Small intestine (tissue), 16 donors: ENCODE results near the gene NEUROD6. TPM values are rescaled to one million over a fixed set of nuclear protein-coding genes. Genes with fewer than 3 reads are reported as not detected.
A peak's percentile ranks its signal among the peaks of the same experiment; 100 is the strongest.

ENCODE experiments used
- DNase-seq, 2 donors: peaks; one replicate each; pipeline versions ENCODE4 v3.0.0 to v3.0.0-alpha.2; 2013
- FAIRE-seq: peaks from 2 replicates; lab custom pipeline; 2012; peaks lifted over from hg19 to GRCh38; lab: Jason Lieb, UNC
- H3K27ac ChIP-seq, 3 donors: one replicate each; pipeline ENCODE4 v1.5.1; 2013; ENCODE audit warnings: low read length in 2 of 3, mild to moderate bottlenecking in 2 of 3, control low read depth in 1 of 3, inconsistent platforms in 1 of 3, low read depth in 1 of 3, moderate library complexity in 1 of 3
- H3K27me3 ChIP-seq, 3 donors: one replicate each; pipeline ENCODE4 v1.6.1; 2013; ENCODE audit warnings: low read length in 3 of 3, inconsistent platforms in 1 of 3; ENCODE audit not compliant: control insufficient read depth in 3 of 3, insufficient read depth in 3 of 3
- H3K36me3 ChIP-seq, 3 donors: one replicate each; pipeline ENCODE4 v1.6.1; 2013; ENCODE audit warnings: low read length in 3 of 3, inconsistent platforms in 1 of 3, low read depth in 1 of 3, mild to moderate bottlenecking in 1 of 3, moderate library complexity in 1 of 3; ENCODE audit not compliant: control insufficient read depth in 3 of 3, insufficient read depth in 2 of 3
- H3K4me1 ChIP-seq, 3 donors: one replicate each; pipeline ENCODE4 v1.6.1; 2013; ENCODE audit warnings: low read length in 2 of 3, inconsistent platforms in 1 of 3, low read depth in 1 of 3, mild to moderate bottlenecking in 1 of 3, moderate library complexity in 1 of 3; ENCODE audit not compliant: control insufficient read depth in 3 of 3, insufficient read depth in 2 of 3
- H3K4me3 ChIP-seq, 3 donors: one replicate each; pipeline ENCODE4 v1.5.1; 2013; ENCODE audit warnings: low read length in 3 of 3, control low read depth in 1 of 3, inconsistent platforms in 1 of 3, low read depth in 1 of 3, mild to moderate bottlenecking in 1 of 3, moderate library complexity in 1 of 3
- H3K9me3 ChIP-seq, 2 donors: one replicate each; pipeline ENCODE4 v1.6.1; 2013; ENCODE audit warnings: low read depth in 1 of 2, low read length in 1 of 2; ENCODE audit not compliant: control insufficient read depth in 2 of 2, insufficient read depth in 1 of 2
- WGBS, 3 donors: extraction: QIAGEN DNeasy Blood & Tissue Kit; methylation state at CpG; one replicate each; pipeline ENCODE4 v1.1.7; 2013; 5-methylcytosine and 5-hydroxymethylcytosine counted together
- long read RNA-seq, 10 donors: transcript quantifications; one replicate each; lab custom pipeline, GENCODE V29; 2026
- polyA plus RNA-seq, 4 donors: library from polyadenylated mRNA; stranded (reverse) in 3 of 4; unstranded in 1 of 4; fragments of 200-250 nt in 3 of 4; fragments of 120-200 nt in 1 of 4; gene quantifications; one replicate each; pipeline versions ENCODE4 v1.2.1 to v1.2.3, GENCODE V29; 2013
- donor health status: healthy with polysubstance abuse.
- donor health status: control.
- donor health status: control.
- donor health status: Bipolar disorder and iron deficiency.
- donor health status: healthy.

Gene NEUROD6
- polyA plus RNA-seq = under 1 TPM in 2 of 4 donors, not detected in 2; 0.34 to 0.54 TPM
- long read RNA-seq, donor 1, partial matches to known transcripts = 0 of 1 reads
- long read RNA-seq, donor 1, other reads (novel, unspliced or antisense) = 0 of 1 reads
- long read RNA-seq, donor 2 = 0 reads
- long read RNA-seq, donor 3 = 0 reads
- long read RNA-seq, donor 4 = 0 reads
- long read RNA-seq, donor 5 = 0 reads
- long read RNA-seq, donor 6 = 0 reads
- long read RNA-seq, donor 7 = 0 reads
- long read RNA-seq, donor 8 = 0 reads
- long read RNA-seq, donor 9 = 0 reads
- long read RNA-seq, donor 10 = 0 reads

GRCh38 chr7:31340603-31341002 lies at the start of gene NEUROD6:
TSS of gene NEUROD6 (minus strand) at chr7:31340726. CDS start at chr7:31339268, 1,458 bp downstream.
- peaks cover 0 to 4% (median 2%) of the 10 kb centered on the region in 3 donors for H3K27me3 ChIP-seq
- H3K36me3 ChIP-seq = no peaks in the 10 kb centered on the region
- no peak within 1 kb of the TSS for H3K4me3 ChIP-seq
- H3K9me3 ChIP-seq = no peaks in the 10 kb centered on the region
- DNase-seq (no peak), FAIRE-seq (no peak)
- 67 to 77% (median 69%) methylated on average over 6 of the region's 6 CpGs for WGBS, 3 donors
- peaks cover 0 to 4% (median 0%) of the 10 kb centered on the region in 3 donors for H3K4me1 ChIP-seq
- H3K27ac ChIP-seq = no peak within 1 kb of the TSS

DNA sequence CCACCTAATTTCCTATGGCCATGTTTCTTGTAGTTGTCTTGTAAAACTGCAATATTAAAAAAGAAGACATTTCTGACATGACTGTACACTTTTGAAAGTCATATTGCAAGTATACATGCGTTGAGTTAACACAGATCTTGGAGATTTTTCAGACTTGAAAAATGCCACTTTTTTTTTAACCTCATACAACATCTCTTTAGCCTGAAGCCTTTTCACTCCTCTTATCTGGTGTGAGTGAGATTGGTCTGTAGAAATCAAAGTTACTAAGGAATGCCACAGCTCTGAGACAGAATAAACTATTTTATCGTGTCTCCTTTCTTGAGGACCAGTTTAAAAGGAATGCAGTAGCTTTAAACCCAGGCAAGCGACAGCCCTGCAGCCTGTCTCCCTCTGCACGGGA lies 43.9 kb upstream of the NEUROD6 start:
- H3K4me1 ChIP-seq = no peaks in the 10 kb centered on the region
- no peaks in the 10 kb centered on the region for H3K27me3 ChIP-seq
- no peaks in the 10 kb centered on the region for H3K9me3 ChIP-seq
- no peaks in the 10 kb centered on the region for H3K36me3 ChIP-seq
- no peak for DNase-seq
- no peak overlapping the region for H3K4me3 ChIP-seq
- H3K27ac ChIP-seq = no peak overlapping the region
- 65 to 75% (median 74%) methylated on average over 4 of the region's 4 CpGs for WGBS, 3 donors
- no peak for FAIRE-seq

DNA sequence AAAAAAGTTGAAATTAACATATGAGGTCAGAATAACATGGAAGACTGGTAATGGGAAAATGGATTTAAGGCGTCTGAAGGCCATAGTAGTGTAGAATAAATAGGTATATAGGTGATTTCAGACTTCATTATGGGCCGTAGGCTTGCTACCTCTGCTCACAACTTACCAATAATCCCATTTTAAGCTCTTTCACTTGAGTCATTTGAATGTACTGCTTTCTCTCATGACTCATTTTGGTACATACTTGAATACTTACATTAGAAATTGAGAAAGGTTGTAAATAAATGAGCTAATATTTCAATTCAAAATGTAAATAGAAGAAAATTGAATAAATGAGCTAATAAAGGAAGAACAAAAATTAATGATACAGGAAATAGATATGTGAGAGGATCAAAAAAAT lies 42.2 kb upstream of the NEUROD6 start:
- FAIRE-seq = no peak
- no peaks in the 10 kb centered on the region for H3K4me1 ChIP-seq
- 76 to 86% (median 81%) methylated on average over 2 of the region's 2 CpGs for WGBS, 3 donors
- H3K4me3 ChIP-seq = no peak overlapping the region
- no peaks in the 10 kb centered on the region for H3K27me3 ChIP-seq
- no peaks in the 10 kb centered on the region for H3K9me3 ChIP-seq
- H3K27ac ChIP-seq = no peak overlapping the region
- DNase-seq = no peak
- no peaks in the 10 kb centered on the region for H3K36me3 ChIP-seq

- WGBS, 3 donors = 76 to 77% (median 77%) methylated on average over 12 of the region's 12 CpGs
- no peaks in the 10 kb centered on the region for H3K36me3 ChIP-seq
- H3K27ac ChIP-seq = no peak overlapping the region
- H3K27me3 ChIP-seq = no peaks in the 10 kb centered on the region
- H3K9me3 ChIP-seq = no peaks in the 10 kb centered on the region
- no peak overlapping the region for H3K4me3 ChIP-seq
- peaks cover 0 to 17% (median 0%) of the 10 kb centered on the region in 3 donors for H3K4me1 ChIP-seq
- DNase-seq (peak; percentile 51 to 62), FAIRE-seq (no peak)
These were observed 33.1 kb upstream of the NEUROD6 start for GRCh38 chr7:31373337-31374289.

DNA sequence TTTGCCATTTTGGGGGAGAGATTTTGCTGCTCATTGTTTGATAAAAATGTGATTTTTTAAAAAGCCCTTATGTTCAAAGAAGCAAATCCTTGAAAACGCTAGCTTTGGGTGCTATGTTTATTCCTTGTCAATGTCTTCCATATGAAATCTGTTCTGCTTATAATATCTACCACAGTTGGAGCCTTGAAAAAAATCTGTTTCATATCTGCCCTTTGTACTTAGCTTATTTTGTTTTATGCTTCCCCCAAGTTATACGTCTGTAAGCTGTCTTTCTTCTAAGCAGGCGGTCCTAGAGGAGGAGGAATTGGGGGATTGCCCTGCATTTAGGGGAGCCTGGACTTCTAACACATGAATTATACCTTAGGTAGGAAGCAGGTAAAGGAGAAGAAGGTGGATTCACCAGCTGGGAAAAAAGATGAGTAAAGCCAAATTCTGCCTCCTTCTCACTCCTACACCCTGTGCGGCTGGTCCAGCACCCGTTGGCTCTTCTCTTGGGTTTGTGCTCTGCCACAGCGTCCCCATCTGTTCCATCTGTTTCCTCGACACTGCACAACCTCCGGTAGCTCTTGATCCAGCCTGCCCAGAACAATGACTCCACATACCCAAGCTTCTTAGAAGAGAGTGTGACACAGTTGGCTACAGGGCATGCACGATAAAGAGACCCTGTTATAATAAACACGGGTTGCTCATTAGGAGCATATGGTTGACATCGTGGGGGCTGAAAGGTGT lies 31.9 kb upstream of the NEUROD6 start:
- no peaks in the 10 kb centered on the region for H3K36me3 ChIP-seq
- H3K27ac ChIP-seq = no peak overlapping the region
- H3K4me1 ChIP-seq = peaks cover 0 to 17% (median 0%) of the 10 kb centered on the region in 3 donors
- WGBS, 3 donors = 66 to 76% (median 73%) methylated on average over 11 of the region's 11 CpGs
- DNase-seq (peak in 1 of 2 donors; percentile 9), FAIRE-seq (no peak)
- no peak overlapping the region for H3K4me3 ChIP-seq
- no peaks in the 10 kb centered on the region for H3K9me3 ChIP-seq
- no peaks in the 10 kb centered on the region for H3K27me3 ChIP-seq

GRCh38 chr7:31371621-31372020 lies 31.1 kb upstream of the NEUROD6 start:
- no peak overlapping the region for H3K27ac ChIP-seq
- FAIRE-seq = no peak
- H3K4me3 ChIP-seq = no peak overlapping the region
- 17 to 46% (median 32%) methylated on average over 2 of the region's 2 CpGs for WGBS, 3 donors
- peaks cover 0 to 17% (median 0%) of the 10 kb centered on the region in 3 donors for H3K4me1 ChIP-seq
- H3K9me3 ChIP-seq = no peaks in the 10 kb centered on the region
- H3K36me3 ChIP-seq = no peaks in the 10 kb centered on the region
- no peaks in the 10 kb centered on the region for H3K27me3 ChIP-seq
- peak in 1 of 2 donors; percentile 4 for DNase-seq

GRCh38 chr7:31370609-31371008 lies 30.1 kb upstream of the NEUROD6 start:
- FAIRE-seq (no peak), DNase-seq (no peak)
- Histone ChIP-seq H3K27me3 (no peaks in the 10 kb centered on the region), H3K4me3 (no peak overlapping the region), H3K36me3 (no peaks in the 10 kb centered on the region), H3K4me1 (peaks cover 4 to 22% (median 5%) of the 10 kb centered on the region in 3 donors), H3K9me3 (no peaks in the 10 kb centered on the region), H3K27ac (no peak overlapping the region)
- 51 to 79% (median 74%) methylated on average over 3 of the region's 3 CpGs for WGBS, 3 donors

GRCh38 chr7:31368620-31369019 lies 28.1 kb upstream of the NEUROD6 start:
- peaks cover 4 to 22% (median 5%) of the 10 kb centered on the region in 3 donors for H3K4me1 ChIP-seq
- no peak overlapping the region for H3K27ac ChIP-seq
- no peaks in the 10 kb centered on the region for H3K27me3 ChIP-seq
- H3K4me3 ChIP-seq = no peak overlapping the region
- no peaks in the 10 kb centered on the region for H3K36me3 ChIP-seq
- DNase-seq = peak in 1 of 2 donors; percentile 8
- WGBS, 3 donors = 70 to 91% (median 78%) methylated on average over 10 of the region's 10 CpGs
- H3K9me3 ChIP-seq = no peaks in the 10 kb centered on the region
- no peak for FAIRE-seq
